Omental fat pad (tissue), 4 donors: Measurements from ENCODE around the gene ING4. TPM values are rescaled to one million over a fixed set of nuclear protein-coding genes. Genes with fewer than 3 reads are reported as not detected.

Experiments used
- ATAC-seq: fragments of 150-250 bp; one replicate; pipeline ENCODE4 v1.9.1; 2016; ENCODE audit warnings: mild to moderate bottlenecking, moderate library complexity; ENCODE audit not compliant: low FRiP score
- DNase-seq: peaks from one replicate; pipeline ENCODE4 v3.0.0-alpha.2; 2019; ENCODE audit warnings: low spot score
- total RNA-seq, 4 donors: library from RNA; depleted of rRNA; stranded (reverse); fragments of >200 nt; gene quantifications; one replicate each; pipeline ENCODE4 v1.1.0, GENCODE V29; 2016
- TF ChIP-seq, protein P1 (sequence below), 3 donors: fragments of 450-650 bp; IDR thresholded peaks; one replicate each; pipeline ENCODE4 v1.5.1; 2016 to 2017; ENCODE audit warnings: antibody characterized with exemption in 3 of 3, mild to moderate bottlenecking in 3 of 3, moderate library complexity in 2 of 3

ING4 gene
- total RNA-seq, 4 donors from 2014 or later, result 9.7 to 48.7 (median 24.8) TPM

DNA sequence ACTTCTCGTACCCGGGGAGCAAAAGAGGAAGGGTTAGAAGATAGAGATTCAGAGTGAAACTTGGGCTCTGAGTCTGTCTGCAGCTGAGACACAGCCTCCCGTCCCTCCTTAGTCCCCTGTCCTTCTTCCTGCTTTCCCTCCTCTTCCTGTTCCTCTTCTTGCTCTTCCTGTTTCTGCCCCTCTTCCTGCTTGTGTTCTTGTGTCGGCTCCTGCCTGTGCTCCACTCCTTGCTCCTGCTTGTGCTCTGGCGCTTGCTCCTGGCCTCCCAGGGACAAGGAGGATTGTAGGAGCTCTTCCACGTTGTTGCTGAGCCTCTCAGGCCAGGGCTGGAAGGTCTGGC lies 18.7 kb downstream of the ING4 start:
- TF ChIP-seq, protein P1, sequence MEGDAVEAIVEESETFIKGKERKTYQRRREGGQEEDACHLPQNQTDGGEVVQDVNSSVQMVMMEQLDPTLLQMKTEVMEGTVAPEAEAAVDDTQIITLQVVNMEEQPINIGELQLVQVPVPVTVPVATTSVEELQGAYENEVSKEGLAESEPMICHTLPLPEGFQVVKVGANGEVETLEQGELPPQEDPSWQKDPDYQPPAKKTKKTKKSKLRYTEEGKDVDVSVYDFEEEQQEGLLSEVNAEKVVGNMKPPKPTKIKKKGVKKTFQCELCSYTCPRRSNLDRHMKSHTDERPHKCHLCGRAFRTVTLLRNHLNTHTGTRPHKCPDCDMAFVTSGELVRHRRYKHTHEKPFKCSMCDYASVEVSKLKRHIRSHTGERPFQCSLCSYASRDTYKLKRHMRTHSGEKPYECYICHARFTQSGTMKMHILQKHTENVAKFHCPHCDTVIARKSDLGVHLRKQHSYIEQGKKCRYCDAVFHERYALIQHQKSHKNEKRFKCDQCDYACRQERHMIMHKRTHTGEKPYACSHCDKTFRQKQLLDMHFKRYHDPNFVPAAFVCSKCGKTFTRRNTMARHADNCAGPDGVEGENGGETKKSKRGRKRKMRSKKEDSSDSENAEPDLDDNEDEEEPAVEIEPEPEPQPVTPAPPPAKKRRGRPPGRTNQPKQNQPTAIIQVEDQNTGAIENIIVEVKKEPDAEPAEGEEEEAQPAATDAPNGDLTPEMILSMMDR (IDR thresholded peaks at IDR 0.05), result no peak
- DNase-seq (no peak), ATAC-seq (no peak)

DNA sequence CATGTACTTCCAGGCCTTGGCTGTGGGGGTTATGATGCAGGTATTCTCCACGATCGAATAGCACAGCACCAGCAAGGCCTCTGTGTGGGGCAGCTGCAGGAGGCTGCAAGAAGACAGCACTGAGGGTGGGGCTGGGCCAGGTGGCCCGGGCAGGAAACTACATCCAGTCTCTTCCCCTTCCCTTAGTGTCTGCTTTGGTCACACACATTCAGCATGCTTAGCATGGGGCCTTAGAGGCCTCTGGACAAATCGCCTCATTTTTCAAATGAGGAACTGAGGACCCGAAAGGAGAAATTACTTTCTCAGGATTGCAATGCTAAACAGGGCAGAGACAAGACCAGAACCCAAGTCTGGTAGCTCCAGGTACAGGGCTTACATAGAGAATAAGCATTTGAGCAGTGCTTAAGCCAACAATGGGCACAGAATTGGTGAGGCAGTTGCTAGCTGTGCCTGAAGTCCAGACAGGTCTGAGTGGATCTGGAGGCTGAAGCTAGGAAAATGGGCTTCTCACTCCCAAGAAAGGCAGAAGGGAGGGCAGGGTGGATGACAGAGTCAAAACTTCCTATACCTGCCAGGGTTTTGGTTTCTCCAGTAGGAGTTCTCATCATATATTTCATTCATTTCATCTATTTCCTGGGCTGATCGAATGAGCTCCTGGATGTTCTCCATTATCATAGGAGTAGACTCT lies 19.2 kb downstream of the ING4 start:
- ATAC-seq (no peak), DNase-seq (no peak)
- TF ChIP-seq, protein P1 (IDR thresholded peaks at IDR 0.05), result no peak

- TF ChIP-seq, protein P1 (IDR thresholded peaks at IDR 0.05), result no peak
- ATAC-seq (no peak), DNase-seq (no peak)
Measured at GRCh38 chr12:6641131-6641530, 21.8 kb downstream of the ING4 start.

- no peak for ATAC-seq
- TF ChIP-seq, protein P1 (IDR thresholded peaks at IDR 0.05), result no peak
- DNase-seq, result no peak
Measured at GRCh38 chr12:6640497-6640896, 22.4 kb downstream of the ING4 start.

- TF ChIP-seq, protein P1 (IDR thresholded peaks at IDR 0.05), result no peak
- DNase-seq (no peak), ATAC-seq (no peak)
Measured at GRCh38 chr12:6639151-6639801, 23.6 kb downstream of the ING4 start.

GRCh38 chr12:6638305-6638704 lies 24.6 kb downstream of the ING4 start:
- TF ChIP-seq, protein P1 (IDR thresholded peaks at IDR 0.05), result no peak
- DNase-seq (no peak), ATAC-seq (no peak)
